HG02884 (cell line): ENCODE data around the gene TBC1D2.
"Not testable (repeated sequence)": the region's sequence is repeated elsewhere in the genome, so short reads cannot be mapped to it uniquely, and the experiment has no call there.

ENCODE experiments used
- ATAC-seq: cut with Tn5 transposase; IDR thresholded peaks from one replicate; pipeline ENCODE4 v1.9.1; 2021; ENCODE audit warnings: mild to moderate bottlenecking, moderate library complexity; ENCODE audit not compliant: unreplicated experiment

TBC1D2 gene

DNA sequence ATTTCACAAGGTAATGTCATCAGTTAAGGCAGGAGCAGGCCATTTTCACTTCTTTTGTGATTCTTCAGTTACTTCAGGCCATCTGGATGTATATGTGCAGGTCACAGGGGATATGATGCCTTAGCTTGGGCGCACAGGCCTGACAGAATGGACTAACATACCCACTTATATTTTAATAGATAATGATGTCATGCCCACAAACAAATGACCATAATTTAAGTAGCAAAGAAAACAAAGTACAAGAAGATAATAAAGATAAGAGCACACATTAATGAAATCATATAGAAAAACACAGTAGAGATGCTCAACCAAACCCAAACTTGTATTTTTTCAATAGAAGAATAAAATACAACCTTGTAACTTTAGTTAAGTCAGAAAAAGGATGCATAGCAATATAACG lies 19.7 kb upstream of the TBC1D2 start:
- no peak for ATAC-seq

GRCh38 chr9:98272083-98272482 lies 16.6 kb upstream of the TBC1D2 start:
- no peak for ATAC-seq

- ATAC-seq: no peak
These were observed 16.0 kb upstream of the TBC1D2 start for GRCh38 chr9:98271479-98271878.

GRCh38 chr9:98270284-98270683 lies 14.8 kb upstream of the TBC1D2 start:
- ATAC-seq: not testable (repeated sequence)

- ATAC-seq: not testable (repeated sequence)
These were observed 14.2 kb upstream of the TBC1D2 start for GRCh38 chr9:98269652-98270051.

DNA sequence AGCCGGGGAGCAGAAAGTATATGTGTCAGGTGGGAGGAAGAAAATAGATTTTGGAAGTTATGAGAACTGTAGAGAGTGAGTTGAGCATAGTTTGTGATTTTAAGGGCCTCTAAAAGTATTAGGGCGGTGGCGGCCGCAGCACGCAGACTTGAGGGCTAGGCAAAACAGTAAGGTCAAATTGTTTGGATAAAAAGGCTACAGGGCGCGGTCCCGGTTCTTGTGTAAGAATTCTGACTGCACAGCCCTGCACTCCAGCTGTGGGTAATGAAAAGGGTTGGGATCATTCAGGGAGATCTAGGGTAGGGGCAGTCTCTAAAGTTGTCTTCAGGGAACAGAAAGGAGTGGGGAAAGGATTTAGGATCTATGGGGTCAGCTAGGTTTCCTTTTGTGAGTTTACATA lies 12.1 kb upstream of the TBC1D2 start:
- ATAC-seq: not testable (repeated sequence)

- no peak for ATAC-seq
These were observed 9.1 kb upstream of the TBC1D2 start for GRCh38 chr9:98264516-98264915.

- no peak for ATAC-seq
These were observed 8.3 kb upstream of the TBC1D2 start for GRCh38 chr9:98263482-98264357.

GRCh38 chr9:98263080-98263479 lies 7.6 kb upstream of the TBC1D2 start:
- ATAC-seq: no peak

DNA sequence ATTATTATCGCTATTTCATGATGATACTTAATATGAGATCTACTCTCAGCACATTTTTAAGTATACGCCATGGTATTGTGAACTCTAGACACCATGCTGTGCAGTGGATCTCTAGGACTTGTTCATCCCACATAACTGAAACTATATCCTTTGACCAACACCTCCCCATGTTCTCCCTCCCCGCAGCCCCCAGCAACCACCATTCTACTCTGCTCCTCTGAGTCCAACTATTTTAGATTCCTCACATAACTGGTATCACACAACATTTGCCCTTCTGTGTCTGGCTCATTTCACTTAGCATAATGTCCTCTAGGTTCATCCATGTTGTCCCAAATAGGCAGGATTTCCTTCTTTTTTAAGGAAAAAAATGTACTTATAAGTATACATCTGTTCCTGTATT lies 6.6 kb upstream of the TBC1D2 start:
- ATAC-seq: no peak

- no peak for ATAC-seq
These were observed 5.2 kb upstream of the TBC1D2 start for GRCh38 chr9:98260635-98261034.

- ATAC-seq: no peak
These were observed 4.3 kb upstream of the TBC1D2 start for GRCh38 chr9:98259791-98260190.

GRCh38 chr9:98256756-98257155 lies 1.3 kb upstream of the TBC1D2 start:
- no peak for ATAC-seq

DNA sequence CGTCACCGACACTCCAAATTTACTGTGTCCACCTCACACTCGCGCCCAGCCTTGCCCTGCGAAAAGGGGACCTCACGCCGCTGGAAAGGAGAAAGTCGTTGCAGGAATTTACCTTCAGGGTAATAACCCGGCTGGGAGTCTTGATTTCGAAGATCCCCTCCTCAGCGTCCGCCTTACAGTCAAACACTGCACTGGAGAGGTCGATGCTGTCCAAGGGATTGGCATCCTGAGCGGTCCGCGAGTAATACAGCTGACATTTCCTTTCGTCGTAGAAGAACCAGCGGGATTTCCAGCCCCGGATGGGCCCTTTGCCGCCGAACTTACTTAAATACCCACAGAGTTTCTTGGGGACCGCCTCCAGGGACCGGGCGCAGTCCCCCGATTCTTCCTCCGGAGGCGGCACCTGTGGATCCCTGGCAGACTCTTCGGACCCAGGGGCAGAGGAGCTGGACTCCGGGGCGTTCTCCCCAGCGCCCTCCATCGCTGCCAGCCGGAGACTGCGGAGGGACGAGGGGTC lies 330 bp downstream of the TBC1D2 start:
- peak; percentile 23 for ATAC-seq

GRCh38 chr9:98254228-98255060 lies 1.0 kb downstream of the TBC1D2 start:
- no peak for ATAC-seq

DNA sequence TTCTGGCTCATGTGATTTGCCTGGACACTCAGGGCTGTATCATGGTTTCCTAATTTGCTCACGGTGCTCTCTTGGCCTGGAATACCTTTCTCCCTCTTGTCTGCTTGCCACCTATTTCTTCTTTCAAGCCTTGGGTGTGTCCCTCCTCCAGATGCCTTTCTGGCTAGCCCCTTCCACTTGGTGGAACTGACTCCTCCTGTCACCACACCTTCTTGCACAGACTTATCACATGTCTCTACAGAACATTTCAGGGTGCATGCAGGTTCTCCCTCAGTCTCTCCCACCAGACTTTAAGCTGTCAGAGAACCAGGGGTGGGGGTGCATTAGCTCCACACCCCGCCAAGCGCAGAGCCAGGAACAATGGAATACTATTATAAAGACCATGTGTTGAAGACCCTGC lies 1.9 kb downstream of the TBC1D2 start:
- ATAC-seq: no peak

- ATAC-seq: no peak
These were observed 3.9 kb downstream of the TBC1D2 start for GRCh38 chr9:98251551-98251950.

- no peak for ATAC-seq
These were observed 5.7 kb downstream of the TBC1D2 start for GRCh38 chr9:98249771-98250170.

GRCh38 chr9:98248737-98249474 lies 6.5 kb downstream of the TBC1D2 start:
- no peak for ATAC-seq

DNA sequence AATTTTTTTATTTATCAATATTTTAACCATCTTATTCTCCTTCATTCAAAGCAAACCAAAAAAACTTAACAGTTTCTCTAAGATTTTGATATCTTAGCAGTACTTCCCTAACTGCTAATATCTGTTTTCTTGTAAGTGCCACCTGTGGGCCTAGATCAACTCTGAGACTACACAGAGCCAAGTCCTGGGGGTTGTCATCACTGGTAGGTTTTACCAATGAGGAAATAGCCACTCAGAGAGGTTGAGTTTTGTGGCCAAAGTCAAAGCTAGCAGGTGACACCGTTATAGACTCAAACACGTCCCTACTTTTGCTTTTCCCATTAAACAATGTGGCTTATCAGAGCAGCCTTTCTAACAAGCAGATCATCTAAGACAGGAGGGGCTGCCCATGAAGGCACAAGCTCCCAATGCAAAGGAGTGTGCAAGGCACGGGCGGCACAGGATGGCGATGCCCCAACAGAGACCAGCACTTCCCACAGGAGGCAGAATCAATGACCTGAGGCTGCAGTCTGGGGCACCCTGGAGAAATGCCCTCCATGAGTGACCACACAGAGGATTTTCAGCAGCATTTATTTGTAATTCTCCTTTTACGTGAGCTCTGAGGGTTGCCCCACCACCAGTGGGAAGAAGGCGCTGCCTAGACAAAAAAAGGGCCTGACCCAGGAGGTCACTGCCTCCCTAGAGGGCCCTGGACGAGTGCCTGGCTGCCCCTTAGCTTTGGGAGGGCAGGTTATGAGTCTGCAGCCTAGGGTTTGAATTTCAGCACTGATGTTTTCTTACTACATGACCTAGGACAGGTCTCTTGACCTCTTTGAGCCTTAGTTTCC lies 7.4 kb downstream of the TBC1D2 start:
- no peak for ATAC-seq
